Suppressor macrophage treated with lipopolysaccharide for 1 hour (primary cell): ENCODE measurements around the gene KCNQ5.

Experiments used
- DNase-seq, 3 donors: peaks; one replicate each; pipeline ENCODE4 v3.0.0-alpha.2; 2020 to 2022

KCNQ5 gene

DNA sequence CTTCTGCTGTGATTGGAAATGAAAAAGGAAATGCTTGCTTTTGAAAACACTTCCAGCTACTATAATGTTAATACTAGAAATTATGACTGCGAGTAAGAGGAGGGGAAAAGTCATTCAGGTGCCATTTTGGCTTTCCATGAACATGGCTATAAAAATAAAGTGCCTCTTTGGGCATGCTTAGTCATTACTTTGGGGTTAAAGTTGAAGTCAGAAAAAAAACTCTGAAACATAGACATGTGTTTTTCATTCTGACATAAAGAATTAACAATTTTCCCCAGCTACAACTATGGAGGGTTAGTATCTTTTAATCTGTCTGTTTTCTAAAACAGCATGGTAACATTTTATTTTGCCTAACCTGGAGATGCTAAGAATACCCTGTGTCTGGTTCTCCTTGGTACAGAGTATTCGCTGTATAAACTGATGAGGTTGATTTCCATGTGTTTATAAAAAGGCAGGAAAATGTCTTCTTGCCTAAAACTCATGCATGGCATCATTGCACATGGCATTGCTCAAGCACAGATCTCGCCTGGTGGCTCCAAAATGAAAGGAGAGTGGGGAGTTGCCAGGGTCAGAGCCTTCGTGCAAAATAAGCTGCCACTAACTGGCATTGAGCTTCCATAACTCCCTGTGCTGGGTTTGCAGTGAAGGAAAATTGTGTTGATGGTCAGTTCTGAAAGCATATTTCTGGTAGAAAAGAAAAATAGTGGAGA is 188.9 kb downstream of the KCNQ5 start:
- DNase-seq = no peak

DNA sequence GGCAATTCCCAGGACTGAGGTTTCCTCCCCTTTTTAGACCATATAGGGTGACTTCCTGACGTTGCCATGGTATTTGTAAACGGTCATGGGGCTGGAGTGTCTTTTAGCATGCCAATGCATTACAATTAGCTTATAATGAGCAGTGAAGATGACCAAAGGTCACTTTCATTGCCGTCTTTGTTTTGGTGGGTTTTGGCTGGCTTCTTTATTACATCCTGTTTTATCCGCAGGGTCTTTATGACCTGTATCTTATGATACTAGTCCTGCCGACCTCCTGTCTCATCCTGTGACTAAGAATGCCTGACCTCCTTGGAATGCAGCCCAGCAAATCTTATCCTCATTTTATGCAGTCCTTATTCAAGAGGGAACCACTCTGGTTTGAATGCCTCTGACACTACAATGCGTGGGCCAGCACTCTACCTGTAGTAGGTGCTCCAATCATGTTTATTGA is 190.1 kb downstream of the KCNQ5 start:
- no peak for DNase-seq

DNA sequence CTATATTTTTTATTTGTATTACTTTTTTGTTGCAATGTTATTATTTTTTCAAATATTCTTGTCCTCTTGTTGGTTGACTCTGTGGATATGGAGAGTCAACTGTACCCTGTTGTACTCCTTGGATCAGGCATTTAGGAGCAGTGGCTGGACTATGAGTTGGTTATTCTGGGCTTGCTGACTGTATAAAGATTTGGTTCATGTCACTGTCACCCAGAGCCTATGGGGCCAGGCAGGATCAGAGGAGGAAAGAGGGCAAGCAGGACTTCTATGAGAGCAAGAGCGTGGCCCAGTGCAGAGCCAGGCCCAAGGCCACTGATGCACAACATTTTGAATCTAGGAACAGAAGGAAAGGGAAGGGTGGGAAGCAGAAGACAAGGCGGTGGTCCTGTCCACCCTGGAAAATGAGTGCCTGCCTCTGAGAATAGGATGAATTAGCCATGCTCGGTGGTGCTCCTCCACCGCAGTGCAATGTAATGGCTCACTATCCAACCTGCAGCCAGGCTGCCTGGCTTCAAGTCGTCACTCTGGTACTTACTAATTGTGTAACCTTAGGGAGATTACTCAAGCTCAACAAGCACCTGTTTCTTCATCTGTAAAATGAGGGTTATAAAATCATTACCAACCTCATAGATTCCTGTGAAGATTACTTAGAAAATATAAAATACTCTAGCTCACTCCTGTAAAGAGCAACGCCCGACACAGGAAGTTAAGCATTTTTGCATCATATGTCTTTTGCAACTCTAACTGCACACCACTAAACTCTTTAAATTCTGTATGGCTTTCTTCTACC is 192.1 kb downstream of the KCNQ5 start:
- DNase-seq = peak in 2 of 3 donors; percentile 3 to 26

GRCh38 chr6:72816022-72816421 is 194.2 kb downstream of the KCNQ5 start:
- no peak for DNase-seq

- DNase-seq = no peak
Measured at GRCh38 chr6:72817208-72817607, 195.3 kb downstream of the KCNQ5 start.

- DNase-seq = peak in 1 of 3 donors; percentile 2
Measured at GRCh38 chr6:72819609-72820008, 197.7 kb downstream of the KCNQ5 start.

DNA sequence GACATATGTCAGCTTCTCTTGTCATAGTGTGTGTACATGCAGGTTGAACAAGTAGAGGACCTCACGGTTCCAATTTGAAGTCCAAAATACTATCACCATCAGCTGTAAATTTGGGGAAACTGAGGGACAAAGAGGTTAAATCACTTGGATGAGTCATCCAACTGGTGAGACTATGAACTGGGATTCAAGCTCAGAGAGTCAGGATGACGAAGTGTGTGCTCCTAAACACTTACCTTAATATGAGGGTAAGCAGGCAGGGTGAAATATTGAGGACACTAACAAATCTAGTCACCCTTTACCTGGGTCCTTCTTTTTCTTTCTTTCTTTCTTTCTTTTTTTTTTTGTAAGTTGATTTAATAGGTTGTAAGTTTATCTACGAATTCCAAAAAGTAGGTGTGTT is 198.3 kb downstream of the KCNQ5 start:
- no peak for DNase-seq

GRCh38 chr6:72820906-72821305 is 199.0 kb downstream of the KCNQ5 start:
- no peak for DNase-seq

DNA sequence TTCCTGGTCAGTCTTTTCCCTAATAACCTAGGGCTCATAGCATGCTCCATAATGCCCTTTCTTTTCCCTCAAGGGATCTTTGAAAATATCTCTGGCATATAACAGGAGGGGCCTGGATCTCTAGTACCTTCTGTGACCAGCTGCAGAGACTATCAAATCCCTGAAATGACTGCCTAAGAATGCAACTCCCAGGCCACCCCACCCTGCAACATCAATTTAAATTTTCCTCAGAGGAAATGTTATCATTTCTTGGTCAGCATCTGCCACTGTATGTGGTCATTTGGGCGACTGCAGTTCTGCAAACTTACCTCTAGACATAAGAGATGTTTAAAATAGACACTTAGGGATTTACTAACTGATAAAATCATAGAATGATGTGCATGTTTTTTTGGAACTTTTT is 200.2 kb downstream of the KCNQ5 start:
- no peak for DNase-seq

- no peak for DNase-seq
Measured at GRCh38 chr6:72822691-72823090, 200.8 kb downstream of the KCNQ5 start.

DNA sequence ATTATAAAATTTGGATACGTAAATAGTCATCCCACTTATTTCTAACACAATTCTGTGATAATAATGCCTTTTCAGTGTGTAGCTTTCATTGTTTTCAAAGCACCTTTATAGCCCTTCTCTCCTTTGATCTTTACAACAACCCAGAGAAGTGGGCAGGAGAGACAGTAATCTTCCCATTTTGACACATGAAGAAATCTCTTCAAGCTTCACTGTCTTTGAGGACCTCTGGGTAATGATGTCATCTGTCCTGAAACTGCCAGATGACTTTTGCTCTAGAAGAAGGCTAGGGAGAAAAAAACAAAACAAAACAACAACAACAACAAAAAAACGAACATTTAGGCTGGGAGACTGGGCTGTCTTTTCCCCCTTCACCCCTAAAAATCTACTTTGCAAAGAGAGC is 203.0 kb downstream of the KCNQ5 start:
- peak; percentile 29 to 59 (median 33) for DNase-seq

GRCh38 chr6:72825315-72825911 is 203.5 kb downstream of the KCNQ5 start:
- peak; percentile 31 to 68 (median 64) for DNase-seq

- DNase-seq = peak in 2 of 3 donors; percentile 29 to 56
Measured at GRCh38 chr6:72826037-72826436, 204.2 kb downstream of the KCNQ5 start.

- DNase-seq = no peak
Measured at GRCh38 chr6:72826744-72827438, 205.0 kb downstream of the KCNQ5 start.

GRCh38 chr6:72828904-72829303 is 207.0 kb downstream of the KCNQ5 start:
- no peak for DNase-seq

DNA sequence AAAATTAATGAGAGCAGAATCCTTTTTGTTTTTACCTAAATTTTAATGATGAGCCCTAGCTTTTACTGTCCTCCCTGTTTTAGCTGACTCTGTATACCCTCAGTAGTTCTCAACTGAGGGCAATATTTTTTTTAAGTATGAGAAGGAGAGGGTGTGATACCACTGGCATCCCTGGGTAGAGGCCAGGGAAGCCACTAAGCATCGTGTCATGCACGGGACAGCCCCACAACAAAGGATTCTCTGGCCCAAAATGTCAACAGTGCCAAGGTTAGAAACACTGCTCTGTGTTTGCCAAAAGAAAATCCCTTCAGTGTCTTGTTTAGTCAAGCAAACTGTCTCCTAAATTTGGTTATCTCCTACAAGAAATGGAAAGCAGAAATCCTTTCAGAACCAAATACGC is 210.4 kb downstream of the KCNQ5 start:
- no peak for DNase-seq

DNA sequence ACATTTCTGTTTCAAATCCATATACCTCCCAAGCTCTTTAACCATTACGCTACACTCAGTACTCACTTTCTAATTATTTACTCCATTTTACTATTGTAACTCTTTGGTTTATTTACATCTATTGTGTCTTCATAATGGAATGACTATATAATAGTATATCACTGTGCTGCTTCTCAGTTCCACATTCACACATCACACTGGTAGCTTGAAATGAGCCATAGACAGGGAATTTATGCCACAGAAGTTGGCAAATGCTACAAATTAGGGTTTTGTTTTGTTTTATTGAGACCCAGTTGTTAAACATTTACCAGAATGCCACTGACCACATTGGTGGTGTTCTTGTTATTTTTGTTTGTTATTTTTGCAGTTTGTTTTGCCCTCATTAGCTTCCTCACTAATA is 213.9 kb downstream of the KCNQ5 start:
- no peak for DNase-seq

GRCh38 chr6:72836971-72837370 is 215.1 kb downstream of the KCNQ5 start:
- no peak for DNase-seq

DNA sequence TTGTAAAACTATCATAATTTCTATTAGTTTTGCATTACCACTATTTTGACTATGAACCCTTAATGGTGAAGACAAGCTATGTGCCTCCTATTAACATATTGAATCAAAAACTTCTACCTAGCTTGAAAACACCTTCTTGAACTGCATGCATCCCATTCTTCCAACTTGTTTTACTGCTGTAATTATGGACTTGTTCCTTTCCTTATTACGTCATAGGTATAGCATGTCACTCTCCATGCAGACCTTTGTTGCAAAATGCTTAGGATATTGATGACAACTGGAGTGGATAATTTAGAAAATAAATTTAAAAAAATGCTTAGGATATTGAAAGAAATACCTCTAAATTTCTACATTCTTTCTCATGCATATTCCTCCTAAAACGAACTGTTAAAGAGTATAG is 219.3 kb downstream of the KCNQ5 start:
- DNase-seq = no peak

- DNase-seq = no peak
Measured at GRCh38 chr6:72842140-72842539, 220.3 kb downstream of the KCNQ5 start.

DNA sequence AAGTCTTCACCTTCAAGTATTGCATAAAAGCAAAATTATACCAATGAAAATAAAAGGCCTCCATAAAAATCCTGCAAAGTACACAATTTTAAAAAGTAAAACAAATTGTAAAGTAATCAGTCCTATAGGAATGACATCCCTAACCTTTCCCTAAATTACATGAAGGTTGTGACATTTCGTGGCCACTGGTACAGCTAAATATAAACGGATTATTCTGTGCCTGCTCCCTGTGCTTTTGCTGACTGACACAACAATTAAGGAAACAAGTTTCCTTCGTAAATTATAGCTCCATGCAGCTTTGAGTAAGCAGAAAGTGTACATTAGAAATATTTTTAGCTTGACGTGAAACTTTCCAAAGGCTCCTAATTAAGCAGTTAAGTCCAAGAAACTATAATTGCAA is 222.8 kb downstream of the KCNQ5 start:
- DNase-seq = no peak

- DNase-seq = no peak
Measured at GRCh38 chr6:72849346-72849745, 227.5 kb downstream of the KCNQ5 start.

DNA sequence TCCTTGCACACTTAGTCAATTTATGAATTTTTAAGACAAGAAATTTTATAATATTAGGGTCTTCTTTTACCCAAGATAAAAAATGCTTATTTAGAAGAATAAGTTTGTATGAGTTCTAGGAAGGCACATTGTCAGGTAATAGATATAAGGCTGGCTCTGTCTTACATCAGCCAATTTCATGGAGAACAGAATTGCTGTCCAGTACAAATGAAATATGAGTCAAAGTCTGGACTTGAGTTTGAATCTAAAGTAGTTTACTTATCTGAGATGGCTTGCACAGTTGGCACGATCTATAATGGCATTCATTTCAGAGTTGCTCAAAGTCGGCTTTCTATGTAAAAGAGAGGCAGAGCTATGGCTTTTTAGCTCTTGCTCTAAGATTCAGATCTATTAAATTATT is 228.2 kb downstream of the KCNQ5 start:
- no peak for DNase-seq
